HCT116 (cell line): ENCODE results near the gene GPR173. TPM values are rescaled to one million over a fixed set of nuclear protein-coding genes. Genes with fewer than 3 reads are reported as not detected.

Experiments
- ATAC-seq: fragments of 200-7000 bp; cut with Tn5 transposase; 2 replicates; pipeline ENCODE4 v1.9.1; 2020; ENCODE audit warnings: mild to moderate bottlenecking, moderate library complexity
- BruUV-seq: library from RNA; stranded (reverse); fragments of 400-500 nt; replicated peaks from 2 replicates; lab custom pipeline; 2021; lab: Mats Ljungman, UMichigan
- CTCF ChIA-PET: fragments of 300-600 bp; sonication (Branson Sonifier 250); formaldehyde crosslinking; loops from one replicate; lab custom pipeline; 2021; ENCODE audit warnings: antibody characterized with exemption; lab: Charles Lee
- POLR2A ChIA-PET: fragments of 300-600, 350-600 bp; sonication (Branson Sonifier 250); formaldehyde crosslinking; loops from one replicate; lab custom pipeline; 2021; ENCODE audit warnings: antibody characterized with exemption; lab: Charles Lee
- RAD21 ChIA-PET, 2 experiments: fragments of 300-600 bp; sonication (Branson Sonifier 250); formaldehyde crosslinking; loops; one replicate each; lab custom pipeline; 2023; ENCODE audit warnings: low total read pairs in 2 of 2; ENCODE audit not compliant: uncharacterized antibody in 2 of 2, unreplicated experiment in 2 of 2, low non-redundant PET in 1 of 2; lab: Charles Lee
- DNase-seq: peaks from one replicate; pipeline ENCODE4 v3.0.0-alpha.2; 2010; ENCODE audit warnings: low read depth, low spot score
- H2AFZ ChIP-seq: fragments of 200-600 bp; shearing (Covaris generic), sonication (generic); 2 replicates; pipeline ENCODE4 v1.6.1; 2017; ENCODE audit warnings: low read depth, mixed run types, mixed read lengths, antibody characterized with exemption, low read length; ENCODE audit not compliant: poor library complexity, severe bottlenecking
- H3K27ac ChIP-seq: 2 replicates; pipeline ENCODE4 v1.5.1; 2012; ENCODE audit warnings: low read depth, low read length
- H3K27me3 ChIP-seq: fragments of 200-600 bp; sonication (generic); 2 replicates; pipeline ENCODE4 v1.6.1; 2016; ENCODE audit warnings: mixed run types, low read length, mixed read lengths; ENCODE audit not compliant: insufficient read depth
- H3K36me3 ChIP-seq, 2 experiments: fragments of 200-500 bp in 1 of 2; fragments of 200-600 bp in 1 of 2; sonication (Bioruptor generic) in 1 of 2; sonication (generic) in 1 of 2; 2 replicates each; pipeline versions ENCODE4 v1.5.1 to v1.6.1; 2014 to 2016; ENCODE audit warnings: low read length in 2 of 2, inconsistent platforms in 1 of 2, mixed read lengths in 1 of 2, mixed run types in 1 of 2; ENCODE audit not compliant: insufficient read depth in 2 of 2, control insufficient read depth in 1 of 2
- H3K4me1 ChIP-seq, 2 experiments: fragments of 200-600 bp in 1 of 2; sonication (generic) in 1 of 2; 2 replicates each; pipeline versions ENCODE4 v1.5.1 to v1.6.1; 2012 to 2017; ENCODE audit warnings: low read length in 2 of 2, inconsistent platforms in 1 of 2, mild to moderate bottlenecking in 1 of 2, mixed read lengths in 1 of 2, mixed run types in 1 of 2, moderate library complexity in 1 of 2; ENCODE audit not compliant: insufficient read depth in 2 of 2, control insufficient read depth in 1 of 2
- H3K4me2 ChIP-seq: fragments of 200-600 bp; sonication (generic); 2 replicates; pipeline ENCODE4 v1.6.1; 2017; ENCODE audit warnings: mixed run types, low read length, mixed read lengths
- H3K4me3 ChIP-seq, 2 experiments: fragments of 200-600 bp in 1 of 2; sonication (generic) in 1 of 2; replicated peaks in 1 of 2; 2 replicates each; pipeline ENCODE4 v1.5.1; 2011 to 2016; ENCODE audit warnings: low read length in 2 of 2, control low read depth in 1 of 2, low read depth in 1 of 2, mild to moderate bottlenecking in 1 of 2, mixed read lengths in 1 of 2, mixed run types in 1 of 2
- H3K79me2 ChIP-seq: fragments of 200-600 bp; sonication (generic); 2 replicates; pipeline ENCODE4 v1.6.1; 2017; ENCODE audit warnings: mild to moderate bottlenecking, mixed run types, low read length, moderate library complexity, mixed read lengths; ENCODE audit not compliant: insufficient read depth
- H3K9ac ChIP-seq: fragments of 200-600 bp; sonication (generic); 2 replicates; pipeline ENCODE4 v1.6.1; 2016; ENCODE audit warnings: low read length, mixed read lengths
- H3K9me2 ChIP-seq: fragments of 200-600 bp; sonication (generic), shearing (Covaris generic); 2 replicates; pipeline ENCODE4 v1.6.1; 2017; ENCODE audit warnings: mixed run types, mild to moderate bottlenecking, moderate library complexity; ENCODE audit not compliant: insufficient read depth
- H3K9me3 ChIP-seq, 2 experiments: fragments of 200-500 bp in 1 of 2; fragments of 200-600 bp in 1 of 2; sonication (Bioruptor generic) in 1 of 2; sonication (generic) in 1 of 2; 2 replicates each; pipeline ENCODE4 v1.6.1; 2014 to 2017; ENCODE audit warnings: low read length in 2 of 2, mixed read lengths in 2 of 2, inconsistent platforms in 1 of 2, low read depth in 1 of 2, mild to moderate bottlenecking in 1 of 2, mixed run types in 1 of 2, moderate library complexity in 1 of 2; ENCODE audit not compliant: control insufficient read depth in 1 of 2, insufficient read depth in 1 of 2
- H4K20me1 ChIP-seq: fragments of 200-600 bp; sonication (generic), shearing (Covaris generic); 2 replicates; pipeline ENCODE4 v1.6.1; 2017; ENCODE audit warnings: mixed run types, mild to moderate bottlenecking, moderate library complexity; ENCODE audit not compliant: insufficient read depth
- CTCF ChIP-seq, 3 experiments: fragments of 200-600 bp in 1 of 3; sonication (generic) in 1 of 3; IDR thresholded peaks in 2 of 3; conservative IDR thresholded peaks in 1 of 3; 2 replicates each; pipeline ENCODE4 v1.5.1; 2012 to 2017; ENCODE audit warnings: low read depth in 2 of 3, low read length in 2 of 3, antibody characterized with exemption in 1 of 3, borderline replicate concordance in 1 of 3, control low read depth in 1 of 3, mild to moderate bottlenecking in 1 of 3, mixed read lengths in 1 of 3, mixed run types in 1 of 3, moderate library complexity in 1 of 3; ENCODE audit not compliant: insufficient read depth in 1 of 3
- EGR1 ChIP-seq: IDR thresholded peaks from 2 replicates; pipeline ENCODE4 v1.6.1; 2012; ENCODE audit warnings: low read depth
- ELF1 ChIP-seq: IDR thresholded peaks from 2 replicates; pipeline ENCODE4 v1.6.1; 2012; ENCODE audit warnings: low read depth, borderline replicate concordance
- EZH2 ChIP-seq: fragments of 200-600 bp; sonication (generic); IDR thresholded peaks from 2 replicates; pipeline ENCODE4 v1.6.1; 2017; ENCODE audit warnings: antibody characterized with exemption, mixed run types
- EZH2phosphoT487 ChIP-seq: fragments of 200-600 bp; IDR thresholded peaks from 2 replicates; pipeline ENCODE4 v1.6.1; 2018; ENCODE audit warnings: antibody characterized with exemption, borderline replicate concordance
- POLR2A ChIP-seq: IDR thresholded peaks from 2 replicates; pipeline ENCODE4 v1.7.0; 2011; ENCODE audit warnings: borderline replicate concordance; ENCODE audit not compliant: insufficient read depth, insufficient read length; ENCODE audit errors: extremely low read depth
- POLR2AphosphoS5 ChIP-seq: IDR thresholded peaks from 2 replicates; pipeline ENCODE4 v1.6.1; 2011; ENCODE audit warnings: mild to moderate bottlenecking, low read depth, low read length, moderate library complexity
- RAD21 ChIP-seq: IDR thresholded peaks from 2 replicates; pipeline ENCODE4 v1.6.1; 2012; ENCODE audit warnings: low read depth, mild to moderate bottlenecking
- REST ChIP-seq: IDR thresholded peaks from 2 replicates; pipeline ENCODE4 v1.6.1; 2012; ENCODE audit warnings: low read depth
- SIN3A ChIP-seq: IDR thresholded peaks from 2 replicates; pipeline ENCODE4 v1.6.1; 2012; ENCODE audit warnings: low read depth
- SP1 ChIP-seq: IDR thresholded peaks from 2 replicates; pipeline ENCODE4 v1.6.1; 2012; ENCODE audit warnings: low read depth
- TCF7L2 ChIP-seq: IDR thresholded peaks from 2 replicates; pipeline ENCODE4 v1.7.0; 2011; ENCODE audit warnings: borderline replicate concordance, inconsistent platforms; ENCODE audit not compliant: insufficient read depth, insufficient read length; ENCODE audit errors: extremely low read depth
- ZBTB33 ChIP-seq: IDR thresholded peaks from 2 replicates; pipeline ENCODE4 v1.6.1; 2011; ENCODE audit warnings: mild to moderate bottlenecking, low read length, moderate library complexity; ENCODE audit not compliant: insufficient replicate concordance; ENCODE audit errors: extremely low read depth
- ZNF274 ChIP-seq: fragments of 200-500 bp; sonication (Bioruptor generic); IDR thresholded peaks from 2 replicates; pipeline ENCODE4 v1.6.1; 2014; ENCODE audit warnings: mild to moderate bottlenecking, low read depth, low read length, inconsistent platforms
- intact Hi-C: fragments of 100-400 bp; cut with micrococcal nuclease; formaldehyde crosslinking; loops from 2 replicates; pipeline ENCODE4 v1.10.0; 2022
- total RNA-seq: library from RNA; stranded (reverse); gene quantifications from one replicate; pipeline ENCODE4 v1.2.1, GENCODE V29; 2021; ENCODE audit not compliant: unreplicated experiment
- TF ChIP-seq, protein P1 (sequence below): IDR thresholded peaks from 2 replicates; pipeline ENCODE4 v1.6.1; 2012
- TF ChIP-seq, protein P2 (sequence below): IDR thresholded peaks from 2 replicates; pipeline ENCODE4 v1.6.1; 2012

The GPR173 gene
- total RNA-seq, 1 experiment from 2014 or later = 3.4 TPM

DNA sequence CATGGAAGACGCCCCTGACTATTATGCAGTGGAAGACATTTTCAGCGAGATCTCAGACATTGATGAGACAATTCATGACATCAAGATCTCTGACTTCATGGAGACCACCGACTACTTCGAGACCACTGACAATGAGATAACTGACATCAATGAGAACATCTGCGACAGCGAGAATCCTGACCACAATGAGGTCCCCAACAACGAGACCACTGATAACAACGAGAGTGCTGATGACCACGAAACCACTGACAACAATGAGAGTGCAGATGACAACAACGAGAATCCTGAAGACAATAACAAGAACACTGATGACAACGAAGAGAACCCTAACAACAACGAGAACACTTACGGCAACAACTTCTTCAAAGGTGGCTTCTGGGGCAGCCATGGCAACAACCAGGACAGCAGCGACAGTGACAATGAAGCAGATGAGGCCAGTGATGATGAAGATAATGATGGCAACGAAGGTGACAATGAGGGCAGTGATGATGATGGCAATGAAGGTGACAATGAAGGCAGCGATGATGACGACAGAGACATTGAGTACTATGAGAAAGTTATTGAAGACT, 37.2 kb downstream of the GPR173 start (continued):
- no peak for TF ChIP-seq CTCF (IDR thresholded peaks at IDR 0.05 in 2 of 3, conservative IDR thresholded peaks at IDR 0.05 in 1 of 3; ENCODE audit: borderline replicate concordance in 1 of 3, insufficient read depth in 1 of 3, low read depth in 2 of 3, low read length in 2 of 3)

DNA sequence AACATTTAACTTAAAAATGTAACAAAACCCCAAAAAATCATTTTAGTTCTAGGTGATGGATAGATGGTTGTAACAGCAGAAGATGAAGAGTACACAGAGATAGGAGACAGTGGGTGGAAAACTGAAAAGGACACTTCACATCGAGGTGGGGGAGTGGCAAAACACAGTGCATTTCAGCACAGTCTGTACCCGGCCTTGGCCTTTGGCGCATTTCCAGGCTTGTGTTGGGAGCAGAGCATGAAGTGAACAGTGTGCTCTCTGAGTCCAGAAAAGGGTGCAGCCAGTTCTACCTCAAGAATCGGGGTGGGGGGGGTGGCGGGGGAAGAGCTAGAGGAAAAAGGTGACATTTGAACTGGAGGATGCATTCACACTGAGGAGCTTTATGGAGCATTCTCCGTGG, 37.9 kb downstream of the GPR173 start:
- ChIA-PET POLR2A (no interaction called here), CTCF (no interaction called here), RAD21 (no interaction called here)
- H4K20me1 ChIP-seq = no peaks in the 10 kb centered on the region
- no peaks in the 10 kb centered on the region for H3K9me2 ChIP-seq
- peaks cover 0 to 10% of the 10 kb centered on the region in 2 experiments; a peak in 1 of 4 replicates for H3K36me3 ChIP-seq
- ATAC-seq (no peak), DNase-seq (no peak)
- no peak overlapping the region for H3K27ac ChIP-seq
- BruUV-seq = no TSS peak
- no peak overlapping the region for H3K4me2 ChIP-seq
- peaks cover 8% of the 10 kb centered on the region; the same call in 1 of the 2 replicates for H3K79me2 ChIP-seq
- H3K9ac ChIP-seq = no peak overlapping the region
- peaks cover 0 to 7% of the 10 kb centered on the region in 2 experiments; a peak in 1 of 4 replicates for H3K4me1 ChIP-seq
- H3K27me3 ChIP-seq = no peaks in the 10 kb centered on the region
- H3K9me3 ChIP-seq = no peaks in the 10 kb centered on the region
- intact Hi-C loops = no loop called here
- H3K4me3 ChIP-seq = no peak overlapping the region
- no peak overlapping the region for H2AFZ ChIP-seq
- no peak for TF ChIP-seq EZH2
- no peak for TF ChIP-seq EGR1
- no peak for TF ChIP-seq POLR2A
- TF ChIP-seq, protein P1, sequence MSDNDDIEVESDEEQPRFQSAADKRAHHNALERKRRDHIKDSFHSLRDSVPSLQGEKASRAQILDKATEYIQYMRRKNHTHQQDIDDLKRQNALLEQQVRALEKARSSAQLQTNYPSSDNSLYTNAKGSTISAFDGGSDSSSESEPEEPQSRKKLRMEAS = no peak
- TF ChIP-seq TCF7L2 = no peak
- no peak for TF ChIP-seq ELF1
- no peak for TF ChIP-seq SP1
- no peak for TF ChIP-seq RAD21
- TF ChIP-seq REST = no peak
- no peak for TF ChIP-seq SIN3A
- TF ChIP-seq, protein P2, sequence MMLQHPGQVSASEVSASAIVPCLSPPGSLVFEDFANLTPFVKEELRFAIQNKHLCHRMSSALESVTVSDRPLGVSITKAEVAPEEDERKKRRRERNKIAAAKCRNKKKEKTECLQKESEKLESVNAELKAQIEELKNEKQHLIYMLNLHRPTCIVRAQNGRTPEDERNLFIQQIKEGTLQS = no peak
- no peak for TF ChIP-seq ZBTB33
- no peak for TF ChIP-seq EZH2phosphoT487
- TF ChIP-seq ZNF274 = no peak
- TF ChIP-seq POLR2AphosphoS5 = no peak
